IPS-20b (cell line): ENCODE results near the gene DOK6.

Experiments
- H3K27ac ChIP-seq: one replicate; pipeline ENCODE4 v1.5.1; 2013; ENCODE audit warnings: low read length
- H3K27me3 ChIP-seq: 2 replicates; pipeline ENCODE4 v1.6.1; 2013; ENCODE audit warnings: mild to moderate bottlenecking, low read length, inconsistent platforms; ENCODE audit not compliant: insufficient read depth
- H3K36me3 ChIP-seq: 2 replicates; pipeline ENCODE4 v1.6.1; 2013; ENCODE audit warnings: low read depth, mild to moderate bottlenecking, inconsistent platforms, low read length, moderate library complexity; ENCODE audit not compliant: insufficient read depth
- H3K4me1 ChIP-seq: 2 replicates; pipeline ENCODE4 v1.6.1; 2013; ENCODE audit warnings: mild to moderate bottlenecking, control low read depth, inconsistent platforms, low read length, moderate library complexity; ENCODE audit not compliant: insufficient read depth
- H3K4me3 ChIP-seq: 2 replicates; pipeline ENCODE4 v1.5.1; 2013; ENCODE audit warnings: mild to moderate bottlenecking, low read length, inconsistent platforms
- H3K9ac ChIP-seq: 2 replicates; pipeline ENCODE4 v1.6.1; 2013; ENCODE audit warnings: low read depth, mild to moderate bottlenecking, inconsistent platforms, low read length, moderate library complexity
- H3K9me3 ChIP-seq: 2 replicates; pipeline ENCODE4 v1.6.1; 2013; ENCODE audit warnings: mild to moderate bottlenecking, low read depth, low read length, inconsistent platforms; ENCODE audit not compliant: insufficient read depth

Gene DOK6

DNA sequence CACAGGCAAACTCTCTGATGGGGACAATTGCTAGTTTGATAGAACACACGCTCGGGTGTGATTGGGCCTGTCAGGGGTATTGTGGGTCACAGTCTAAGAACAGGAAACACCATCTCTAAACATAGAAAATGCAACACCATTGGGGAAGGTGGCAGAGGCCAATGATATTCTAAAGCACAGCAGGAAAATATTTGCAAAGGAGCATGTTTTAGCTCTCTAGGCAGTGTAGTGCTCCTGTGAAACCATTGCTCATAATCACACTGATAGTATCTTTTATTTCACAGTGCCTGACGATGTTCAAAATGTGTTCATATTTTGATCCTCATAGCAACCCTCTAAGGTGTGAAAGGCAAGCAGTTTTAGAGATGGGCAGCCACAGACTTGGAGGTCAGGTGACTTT, 322.7 kb downstream of the DOK6 start:
- Histone ChIP-seq H3K27me3 (no peaks in the 10 kb centered on the region), H3K27ac (no peak overlapping the region), H3K36me3 (no peaks in the 10 kb centered on the region), H3K4me1 (peaks cover 7% of the 10 kb centered on the region; the same call in 1 of the 2 replicates), H3K9ac (no peak overlapping the region), H3K4me3 (no peak overlapping the region), H3K9me3 (peaks cover 13% of the 10 kb centered on the region)

DNA sequence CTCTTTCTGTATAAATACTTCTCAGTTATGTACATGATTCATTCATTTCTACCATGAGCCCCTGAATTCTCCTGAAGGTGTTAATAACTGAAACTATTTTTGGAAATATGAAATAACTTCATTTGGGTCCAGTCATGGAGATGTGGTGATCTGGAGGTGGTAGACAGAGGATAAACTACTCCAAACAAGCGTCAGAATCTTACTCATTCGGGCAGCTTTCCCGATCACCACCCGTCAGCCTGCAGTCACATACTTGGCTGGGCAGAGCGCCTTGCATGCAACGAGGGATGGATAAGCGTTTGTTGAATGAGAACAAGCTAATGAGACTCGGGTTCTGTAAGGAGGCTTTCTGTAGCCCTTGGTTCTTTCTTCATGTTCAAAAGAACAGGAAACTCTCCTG, 324.3 kb downstream of the DOK6 start:
- no peak overlapping the region for H3K27ac ChIP-seq
- peaks cover 7% of the 10 kb centered on the region; the same call in 1 of the 2 replicates for H3K4me1 ChIP-seq
- no peak overlapping the region for H3K4me3 ChIP-seq
- H3K27me3 ChIP-seq, result no peaks in the 10 kb centered on the region
- no peaks in the 10 kb centered on the region for H3K36me3 ChIP-seq
- no peaks in the 10 kb centered on the region for H3K9me3 ChIP-seq
- H3K9ac ChIP-seq, result no peak overlapping the region

GRCh38 chr18:69725855-69726508, 325.3 kb downstream of the DOK6 start:
- Histone ChIP-seq H3K9ac (no peak overlapping the region), H3K4me3 (no peak overlapping the region), H3K27ac (no peak overlapping the region), H3K9me3 (no peaks in the 10 kb centered on the region), H3K36me3 (no peaks in the 10 kb centered on the region), H3K4me1 (peaks cover 7% of the 10 kb centered on the region; the same call in 1 of the 2 replicates), H3K27me3 (no peaks in the 10 kb centered on the region)

- H3K27me3 ChIP-seq, result no peaks in the 10 kb centered on the region
- H3K4me3 ChIP-seq, result no peak overlapping the region
- peaks cover 6% of the 10 kb centered on the region; the same call in 1 of the 2 replicates for H3K4me1 ChIP-seq
- no peak overlapping the region for H3K27ac ChIP-seq
- H3K36me3 ChIP-seq, result no peaks in the 10 kb centered on the region
- no peak overlapping the region for H3K9ac ChIP-seq
- no peaks in the 10 kb centered on the region for H3K9me3 ChIP-seq
Observed at GRCh38 chr18:69727912-69728572, 327.4 kb downstream of the DOK6 start.

DNA sequence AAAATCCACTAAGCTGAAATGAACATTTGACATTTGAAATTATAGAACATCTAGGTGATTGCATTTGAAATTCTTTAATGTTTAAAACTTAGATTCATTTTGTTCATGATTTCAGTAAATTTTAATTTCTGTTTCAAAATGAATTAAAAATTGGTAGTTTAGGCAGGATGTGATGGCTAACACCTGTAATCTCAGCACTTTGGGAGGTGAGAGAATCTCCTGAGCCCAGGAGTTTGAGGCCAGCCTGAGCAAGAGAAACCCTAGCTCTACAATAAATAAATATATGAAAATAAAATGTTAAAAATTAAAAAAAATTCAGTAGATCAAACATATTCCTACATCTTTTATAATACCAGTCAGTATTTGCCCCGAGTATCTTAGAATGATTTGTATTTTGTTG, 330.0 kb downstream of the DOK6 start:
- Histone ChIP-seq H3K27ac (no peak overlapping the region), H3K27me3 (no peaks in the 10 kb centered on the region), H3K9me3 (peaks cover 5% of the 10 kb centered on the region; the same call in 1 of the 2 replicates), H3K36me3 (no peaks in the 10 kb centered on the region), H3K9ac (no peak overlapping the region), H3K4me1 (no peaks in the 10 kb centered on the region), H3K4me3 (no peak overlapping the region)

- no peak overlapping the region for H3K27ac ChIP-seq
- peaks cover 9% of the 10 kb centered on the region; the same call in 1 of the 2 replicates for H3K4me1 ChIP-seq
- H3K27me3 ChIP-seq, result no peaks in the 10 kb centered on the region
- H3K4me3 ChIP-seq, result no peak overlapping the region
- H3K9ac ChIP-seq, result no peak overlapping the region
- H3K9me3 ChIP-seq, result peaks cover 8% of the 10 kb centered on the region; the same call in 1 of the 2 replicates
- no peaks in the 10 kb centered on the region for H3K36me3 ChIP-seq
Observed at GRCh38 chr18:69734536-69734935, 333.8 kb downstream of the DOK6 start.

GRCh38 chr18:69736730-69737129, 336.0 kb downstream of the DOK6 start:
- peaks cover 9% of the 10 kb centered on the region; the same call in 1 of the 2 replicates for H3K4me1 ChIP-seq

DNA sequence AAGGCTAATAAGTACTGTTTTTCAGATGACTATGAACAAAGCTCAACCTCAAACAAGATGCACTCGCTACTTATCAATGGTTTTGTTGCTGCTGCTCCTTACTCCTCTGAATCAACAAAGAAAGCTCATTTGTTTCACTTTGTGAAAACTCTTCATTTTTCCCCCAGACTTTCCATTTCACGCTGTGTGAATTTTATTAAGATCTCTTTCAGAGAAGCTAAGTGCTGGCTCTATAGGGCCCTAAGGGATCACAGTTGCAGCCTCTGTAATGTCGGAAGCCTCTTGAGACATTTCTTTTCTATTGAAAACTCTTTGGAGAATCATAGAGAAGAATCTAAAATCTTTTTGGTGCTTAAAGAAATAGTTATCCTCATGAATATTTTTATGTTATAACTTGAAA, 337.2 kb downstream of the DOK6 start:
- Histone ChIP-seq H3K27ac (no peak overlapping the region), H3K36me3 (no peaks in the 10 kb centered on the region), H3K4me3 (no peak overlapping the region), H3K9me3 (peaks cover 8% of the 10 kb centered on the region; the same call in 1 of the 2 replicates), H3K4me1 (peaks cover 9% of the 10 kb centered on the region; the same call in 1 of the 2 replicates), H3K27me3 (no peaks in the 10 kb centered on the region), H3K9ac (no peak overlapping the region)

More at GRCh38 chr18:69736730-69737129, 336.0 kb downstream of the DOK6 start:
- Histone ChIP-seq H3K27me3 (no peaks in the 10 kb centered on the region), H3K9me3 (peaks cover 8% of the 10 kb centered on the region; the same call in 1 of the 2 replicates), H3K36me3 (no peaks in the 10 kb centered on the region), H3K9ac (no peak overlapping the region), H3K4me3 (no peak overlapping the region), H3K27ac (no peak overlapping the region)

DNA sequence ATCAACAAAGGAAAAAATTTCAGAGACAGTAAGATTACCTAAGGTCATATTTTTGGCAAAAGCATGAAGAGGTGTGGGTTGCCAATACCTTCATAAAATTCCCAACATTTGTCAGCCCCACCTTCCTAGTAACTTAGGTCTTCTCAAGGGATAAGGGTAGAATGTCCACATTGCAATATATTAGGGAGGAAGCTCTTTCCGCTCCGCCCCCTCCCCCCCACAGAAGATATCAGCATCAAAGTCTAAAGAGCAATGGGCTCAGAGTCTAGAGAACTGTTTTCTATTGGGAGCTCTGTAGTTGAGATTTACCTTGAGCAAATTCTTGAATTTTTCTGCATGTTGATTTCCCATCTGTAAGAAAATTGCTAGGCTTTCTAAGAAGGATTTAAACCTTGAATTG, 346.7 kb downstream of the DOK6 start:
- no peaks in the 10 kb centered on the region for H3K27me3 ChIP-seq
- H3K36me3 ChIP-seq, result no peaks in the 10 kb centered on the region
- no peaks in the 10 kb centered on the region for H3K4me1 ChIP-seq
- no peak overlapping the region for H3K9ac ChIP-seq
- H3K27ac ChIP-seq, result no peak overlapping the region
- H3K9me3 ChIP-seq, result no peaks in the 10 kb centered on the region
- H3K4me3 ChIP-seq, result no peak overlapping the region

GRCh38 chr18:69752737-69753380, 352.2 kb downstream of the DOK6 start:
- no peak overlapping the region for H3K9ac ChIP-seq
- peaks cover 15% of the 10 kb centered on the region; the same call in 1 of the 2 replicates for H3K4me1 ChIP-seq
- no peaks in the 10 kb centered on the region for H3K36me3 ChIP-seq
- no peak overlapping the region for H3K4me3 ChIP-seq
- no peaks in the 10 kb centered on the region for H3K27me3 ChIP-seq
- H3K27ac ChIP-seq, result no peak overlapping the region
- no peaks in the 10 kb centered on the region for H3K9me3 ChIP-seq

DNA sequence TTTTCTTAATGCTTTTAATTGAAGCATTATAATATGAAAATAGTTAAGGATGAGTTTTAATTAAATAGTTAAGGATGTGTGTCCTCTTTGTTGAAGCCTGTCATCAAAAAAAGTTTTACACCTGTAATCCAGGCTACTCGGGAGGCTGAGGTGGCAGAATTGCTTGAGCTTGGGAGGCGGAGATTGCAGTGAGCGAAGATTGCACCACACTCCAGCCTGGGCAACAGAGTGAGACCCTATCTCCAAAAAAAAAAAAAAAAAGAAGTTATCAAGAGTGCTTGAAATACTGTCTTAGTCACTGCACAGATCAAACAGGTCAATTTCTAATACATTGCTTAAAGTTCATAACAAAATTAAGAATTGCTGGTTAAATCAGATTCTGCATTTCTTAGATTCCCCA, 353.4 kb downstream of the DOK6 start:
- peaks cover 27% of the 10 kb centered on the region for H3K4me1 ChIP-seq
- H3K27ac ChIP-seq, result no peak overlapping the region
- H3K4me3 ChIP-seq, result no peak overlapping the region

More for the DNA sequence above, 353.4 kb downstream of the DOK6 start:
- H3K27me3 ChIP-seq, result no peaks in the 10 kb centered on the region
- H3K9ac ChIP-seq, result no peak overlapping the region
- H3K36me3 ChIP-seq, result no peaks in the 10 kb centered on the region
- H3K9me3 ChIP-seq, result no peaks in the 10 kb centered on the region
